Measurements from ENCODE around the gene LHB.

DNA sequence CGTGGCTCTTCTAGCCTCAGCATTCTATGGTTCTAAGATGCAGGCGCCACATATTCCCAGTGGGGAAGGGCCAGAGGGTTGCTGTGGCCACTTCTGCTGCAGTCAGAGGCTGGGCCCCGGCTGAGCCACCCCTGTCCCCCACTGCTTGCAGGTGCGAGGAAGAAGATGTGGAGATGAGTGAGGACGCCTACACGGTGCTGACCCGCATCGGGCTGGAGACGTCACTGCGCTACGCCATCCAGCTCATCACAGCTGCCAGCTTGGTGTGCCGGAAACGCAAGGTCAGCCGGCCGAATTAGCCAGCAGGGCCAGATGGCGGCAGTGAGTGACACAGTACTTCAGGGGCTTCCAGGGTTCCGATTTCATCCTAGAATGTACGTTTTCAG, 2.0 kb downstream of the LHB start:
- no peak for TF ChIP-seq EZH2phosphoT487 (IDR thresholded peaks at IDR 0.05; ENCODE audit: borderline replicate concordance, low read depth, low read length)
- TF ChIP-seq, protein P1, sequence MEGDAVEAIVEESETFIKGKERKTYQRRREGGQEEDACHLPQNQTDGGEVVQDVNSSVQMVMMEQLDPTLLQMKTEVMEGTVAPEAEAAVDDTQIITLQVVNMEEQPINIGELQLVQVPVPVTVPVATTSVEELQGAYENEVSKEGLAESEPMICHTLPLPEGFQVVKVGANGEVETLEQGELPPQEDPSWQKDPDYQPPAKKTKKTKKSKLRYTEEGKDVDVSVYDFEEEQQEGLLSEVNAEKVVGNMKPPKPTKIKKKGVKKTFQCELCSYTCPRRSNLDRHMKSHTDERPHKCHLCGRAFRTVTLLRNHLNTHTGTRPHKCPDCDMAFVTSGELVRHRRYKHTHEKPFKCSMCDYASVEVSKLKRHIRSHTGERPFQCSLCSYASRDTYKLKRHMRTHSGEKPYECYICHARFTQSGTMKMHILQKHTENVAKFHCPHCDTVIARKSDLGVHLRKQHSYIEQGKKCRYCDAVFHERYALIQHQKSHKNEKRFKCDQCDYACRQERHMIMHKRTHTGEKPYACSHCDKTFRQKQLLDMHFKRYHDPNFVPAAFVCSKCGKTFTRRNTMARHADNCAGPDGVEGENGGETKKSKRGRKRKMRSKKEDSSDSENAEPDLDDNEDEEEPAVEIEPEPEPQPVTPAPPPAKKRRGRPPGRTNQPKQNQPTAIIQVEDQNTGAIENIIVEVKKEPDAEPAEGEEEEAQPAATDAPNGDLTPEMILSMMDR (conservative IDR thresholded peaks at IDR 0.05; ENCODE audit: low read length): no peak
